Mucosa of stomach (tissue), 1 donor: ENCODE data around the gene AWAT2.

Experiments
- H3K27me3 ChIP-seq: one replicate; pipeline ENCODE4 v1.7.0; 2013; ENCODE audit warnings: mild to moderate bottlenecking, low read length; ENCODE audit not compliant: control insufficient read depth, insufficient read depth
- H3K36me3 ChIP-seq: one replicate; pipeline ENCODE4 v1.7.0; 2013; ENCODE audit warnings: low read length; ENCODE audit not compliant: control insufficient read depth, insufficient read depth
- H3K4me1 ChIP-seq: one replicate; pipeline ENCODE4 v1.7.0; 2013; ENCODE audit warnings: mild to moderate bottlenecking, low read length; ENCODE audit not compliant: control insufficient read depth, insufficient read depth
- H3K4me3 ChIP-seq: one replicate; pipeline ENCODE4 v1.7.0; 2013; ENCODE audit warnings: low read length
- H3K9ac ChIP-seq: one replicate; pipeline ENCODE4 v1.7.0; 2013; ENCODE audit warnings: mild to moderate bottlenecking, low read length, moderate library complexity
- H3K9me3 ChIP-seq: one replicate; pipeline ENCODE4 v1.7.0; 2013; ENCODE audit warnings: mild to moderate bottlenecking, low read length, moderate library complexity; ENCODE audit not compliant: control insufficient read depth
- donor health status: Pancreatic carcinoma.

The AWAT2 gene

DNA sequence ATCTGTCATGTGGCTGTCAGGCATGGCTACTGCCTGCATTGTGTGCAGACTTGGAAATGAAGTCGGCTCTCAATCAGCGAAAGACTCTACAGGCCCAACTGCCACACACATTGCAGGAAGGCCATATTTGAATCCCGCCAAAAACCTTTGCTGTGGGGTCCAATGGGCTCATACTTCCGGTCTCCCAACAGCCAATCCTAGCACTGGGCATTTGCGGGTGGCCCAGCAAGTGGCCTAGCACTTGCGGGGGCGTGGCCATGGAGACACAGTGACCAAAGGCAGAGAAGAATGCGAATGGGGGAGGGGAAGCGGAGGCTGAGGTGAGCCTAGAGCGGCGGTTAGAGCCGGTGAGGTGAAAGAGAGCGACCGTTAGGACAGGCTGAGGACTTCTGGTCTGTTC is 12.3 kb upstream of the AWAT2 start, which contains the start of gene OTUD6A:
OTUD6A (plus strand) TSS at position 382 of the 400 bp plus-strand sequence. CDS start 68 bp downstream, outside the sequence.
- Histone ChIP-seq H3K36me3 (no peaks in the 10 kb centered on the region), H3K9me3 (no peaks in the 10 kb centered on the region), H3K4me3 (no peak within 1 kb of the TSS), H3K27me3 (no peaks in the 10 kb centered on the region), H3K9ac (no peak within 1 kb of the TSS), H3K4me1 (no peaks in the 10 kb centered on the region)

DNA sequence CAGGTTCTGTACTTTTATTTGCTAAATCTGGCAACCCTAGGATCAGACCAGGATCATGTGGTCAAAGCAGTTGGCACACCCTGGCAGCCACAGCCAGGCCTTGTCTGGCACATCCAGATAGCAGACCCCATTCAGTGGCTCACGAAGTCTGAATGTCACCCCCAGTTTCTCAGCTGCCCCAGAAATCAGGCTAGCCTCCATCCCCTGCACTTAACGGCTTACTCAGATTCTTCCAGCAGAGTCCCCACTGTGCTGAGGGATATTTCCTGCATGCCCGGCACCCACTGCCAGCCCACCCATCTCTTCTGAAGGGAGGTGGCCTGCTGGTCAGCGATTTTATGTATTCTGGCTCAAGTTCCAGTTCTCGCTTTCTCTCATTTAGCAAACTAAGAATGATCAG is 4.7 kb upstream of the AWAT2 start:
- Histone ChIP-seq H3K27me3 (no peaks in the 10 kb centered on the region), H3K36me3 (no peaks in the 10 kb centered on the region), H3K9me3 (no peaks in the 10 kb centered on the region), H3K9ac (no peak overlapping the region), H3K4me1 (no peaks in the 10 kb centered on the region), H3K4me3 (no peak overlapping the region)

DNA sequence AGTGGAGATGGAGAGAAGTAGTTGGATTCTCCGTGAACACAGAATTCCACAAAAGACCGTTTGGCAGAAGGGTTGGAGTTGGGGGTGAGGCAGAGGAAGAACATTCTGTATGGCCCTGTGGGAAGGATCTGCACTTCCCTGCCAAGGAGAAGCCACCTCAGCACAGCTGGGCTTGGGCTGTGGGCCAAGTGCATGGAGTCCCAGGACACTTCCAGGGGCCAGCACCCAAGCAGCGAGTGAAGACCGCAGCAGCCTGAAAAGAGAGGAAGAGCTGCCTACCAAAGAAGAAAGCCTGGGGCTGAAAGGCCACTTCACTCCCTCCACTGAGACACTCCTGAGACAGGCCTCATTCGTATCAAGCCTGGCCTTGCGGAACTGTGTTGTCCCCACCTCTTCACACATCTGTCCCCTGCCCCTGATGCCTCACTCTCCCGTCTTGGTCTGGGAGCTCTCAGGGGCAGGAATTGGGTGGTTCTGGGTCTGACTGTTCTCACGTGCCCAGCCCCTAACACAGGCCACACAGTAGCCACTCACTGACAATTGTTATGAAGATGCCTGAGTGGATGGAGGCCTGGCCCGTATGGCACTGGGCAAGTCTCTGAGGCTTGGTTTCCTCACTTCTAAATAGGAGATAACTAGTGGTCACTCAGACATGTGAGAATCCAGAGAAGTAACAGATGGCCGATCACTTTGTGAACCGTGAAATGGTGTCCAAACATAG is 3.3 kb upstream of the AWAT2 start:
- no peaks in the 10 kb centered on the region for H3K9me3 ChIP-seq
- H3K36me3 ChIP-seq, result no peaks in the 10 kb centered on the region
- no peak overlapping the region for H3K4me3 ChIP-seq
- no peaks in the 10 kb centered on the region for H3K4me1 ChIP-seq
- no peak overlapping the region for H3K9ac ChIP-seq
- H3K27me3 ChIP-seq, result no peaks in the 10 kb centered on the region

DNA sequence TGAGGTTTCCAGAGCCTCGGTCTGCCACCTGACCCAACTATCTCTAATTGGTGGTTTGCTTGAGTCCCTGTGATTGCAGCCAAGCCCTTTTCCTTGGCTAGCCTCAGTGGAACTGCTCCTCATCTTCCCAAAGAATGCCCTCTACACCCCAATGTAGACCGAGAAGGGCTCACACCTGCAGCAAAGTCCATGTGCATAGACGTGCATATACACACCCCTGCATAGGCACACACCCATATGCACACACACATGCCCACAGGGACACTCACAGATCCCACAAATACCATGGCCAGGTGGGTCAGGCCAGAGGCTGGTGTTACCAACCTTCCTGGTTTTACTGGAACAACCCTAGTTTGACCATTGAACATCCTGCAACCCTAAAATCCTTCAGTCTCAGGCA is 332 bp downstream of the AWAT2 start:
- Histone ChIP-seq H3K27me3 (no peaks in the 10 kb centered on the region), H3K4me1 (no peaks in the 10 kb centered on the region), H3K36me3 (no peaks in the 10 kb centered on the region), H3K9me3 (no peaks in the 10 kb centered on the region), H3K9ac (no peak overlapping the region), H3K4me3 (no peak overlapping the region)

DNA sequence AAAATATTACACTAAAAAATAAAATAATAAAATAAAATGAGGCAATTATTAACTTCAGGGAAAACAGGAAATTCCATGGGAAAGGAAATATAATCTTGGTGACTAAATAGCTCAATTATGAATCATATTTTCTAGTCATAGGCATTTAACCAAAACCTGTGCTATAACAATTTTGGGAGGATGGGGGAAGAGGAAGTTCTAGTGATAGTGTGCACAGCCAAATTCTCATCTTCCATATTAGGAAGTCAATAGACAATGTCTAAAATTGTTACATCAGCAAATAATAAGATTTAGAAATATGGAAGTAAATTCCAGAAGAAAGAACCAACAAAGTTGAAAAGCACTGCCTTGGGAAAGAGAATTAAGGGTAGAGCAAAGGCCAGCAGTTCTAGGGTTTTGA is 2.8 kb downstream of the AWAT2 start:
- no peaks in the 10 kb centered on the region for H3K4me1 ChIP-seq
- H3K36me3 ChIP-seq, result no peaks in the 10 kb centered on the region
- H3K9me3 ChIP-seq, result no peaks in the 10 kb centered on the region
- H3K9ac ChIP-seq, result no peak overlapping the region
- H3K27me3 ChIP-seq, result no peaks in the 10 kb centered on the region
- H3K4me3 ChIP-seq, result no peak overlapping the region

DNA sequence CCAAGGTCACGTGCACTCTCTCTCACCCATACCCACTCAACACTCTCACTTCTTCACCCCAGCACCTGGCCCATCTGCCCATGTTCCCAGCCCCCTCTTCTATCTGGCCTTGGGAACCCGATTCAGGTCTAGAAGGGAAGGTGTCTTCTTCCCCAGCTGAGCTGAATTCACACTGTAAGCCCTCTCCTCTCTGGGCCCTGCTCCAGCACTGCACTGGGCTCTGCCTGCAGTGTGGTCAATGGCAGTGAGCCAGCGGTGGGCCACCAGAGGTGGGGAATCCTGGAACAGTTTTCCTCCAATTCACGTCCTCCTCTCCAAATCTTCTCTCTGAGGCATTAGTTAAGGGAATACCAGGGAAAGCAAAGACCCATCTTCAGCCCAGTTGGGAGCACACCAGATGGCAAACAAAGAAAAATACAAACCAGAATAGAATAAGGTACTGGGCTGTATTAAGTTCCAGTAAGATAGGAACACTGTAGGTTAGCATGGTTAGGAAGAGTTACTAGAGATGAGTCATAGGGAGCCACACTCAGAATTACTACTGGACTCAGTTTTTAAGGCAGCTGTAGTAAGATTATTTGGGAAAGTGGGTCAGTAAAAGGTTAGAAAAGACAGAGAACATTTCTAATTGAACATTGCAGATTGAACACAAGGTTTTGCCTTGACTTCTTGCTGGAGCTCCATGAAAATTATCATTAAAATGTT is 5.0 kb downstream of the AWAT2 start:
- Histone ChIP-seq H3K9ac (no peak overlapping the region), H3K4me3 (no peak overlapping the region), H3K9me3 (no peaks in the 10 kb centered on the region), H3K4me1 (no peaks in the 10 kb centered on the region), H3K27me3 (no peaks in the 10 kb centered on the region), H3K36me3 (no peaks in the 10 kb centered on the region)

DNA sequence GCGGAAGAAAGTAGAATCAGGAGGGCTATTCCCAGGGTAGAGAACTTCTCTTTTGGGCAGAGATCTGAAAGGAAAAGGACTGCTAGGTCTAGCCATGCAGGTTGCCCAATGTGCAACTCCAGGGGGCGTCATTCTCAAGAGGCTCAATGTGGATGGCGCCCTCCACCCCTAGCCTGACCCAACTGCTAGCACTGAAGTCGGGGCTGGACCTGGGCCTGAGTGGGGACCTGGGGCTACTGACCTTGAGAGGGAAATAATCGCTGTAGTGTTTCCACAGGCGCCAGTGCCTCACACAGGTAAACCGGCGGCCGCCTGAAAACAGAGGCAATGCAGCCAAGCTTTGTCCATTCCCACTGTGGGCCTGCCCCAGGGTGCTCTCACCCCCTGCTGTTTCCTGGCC is 6.1 kb downstream of the AWAT2 start:
- Histone ChIP-seq H3K4me3 (no peak overlapping the region), H3K9me3 (no peaks in the 10 kb centered on the region), H3K9ac (no peak overlapping the region), H3K27me3 (no peaks in the 10 kb centered on the region), H3K36me3 (no peaks in the 10 kb centered on the region), H3K4me1 (peaks cover 3% of the 10 kb centered on the region)

DNA sequence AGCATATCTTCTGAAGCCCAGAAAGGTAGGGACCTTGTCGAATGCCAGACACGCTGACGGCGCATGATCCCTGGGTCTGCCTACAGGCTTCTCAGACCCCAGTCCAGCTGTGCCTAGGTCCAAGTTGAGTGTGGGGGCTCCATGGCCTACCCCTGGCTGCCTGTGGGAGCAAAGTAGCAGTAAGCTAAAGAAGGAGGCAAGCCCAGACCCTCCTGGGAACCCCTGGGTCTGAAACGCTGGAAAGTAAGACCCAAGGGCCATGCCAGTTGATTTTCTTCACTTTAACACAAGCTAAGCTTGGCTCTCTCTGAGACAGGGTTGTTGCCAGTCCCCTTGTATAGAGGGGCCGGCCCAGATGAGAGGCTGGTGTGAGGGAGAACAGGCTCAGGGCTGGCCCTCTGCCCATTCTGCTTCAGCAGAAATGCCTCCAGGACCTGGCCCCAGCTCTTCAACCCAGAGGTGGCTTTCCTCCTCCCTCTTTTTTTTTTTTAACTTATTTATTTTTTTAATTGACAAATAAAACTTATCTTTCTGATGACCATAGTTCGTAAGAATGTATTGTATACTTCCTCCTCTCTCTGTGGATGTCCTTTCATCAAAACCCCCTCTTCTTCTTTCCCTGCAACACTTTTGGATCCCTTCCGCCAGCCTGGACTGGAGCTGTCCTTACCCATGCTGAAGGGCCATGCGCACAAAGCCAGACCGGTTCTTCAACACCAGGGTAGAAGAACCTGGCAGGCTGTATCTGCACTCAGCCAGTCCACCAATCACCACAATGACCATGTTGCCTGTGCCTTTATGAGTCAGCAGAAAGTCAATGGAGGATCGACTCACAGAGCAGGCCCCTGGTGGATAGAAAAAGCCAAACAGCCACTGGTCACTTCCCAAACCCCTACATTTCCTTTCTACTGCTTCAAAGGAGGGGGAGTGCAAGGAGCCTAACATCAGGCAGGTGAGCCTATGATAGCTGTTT is 7.1 kb downstream of the AWAT2 start:
- Histone ChIP-seq H3K9ac (no peak overlapping the region), H3K36me3 (no peaks in the 10 kb centered on the region), H3K4me1 (peaks cover 6% of the 10 kb centered on the region), H3K4me3 (no peak overlapping the region), H3K27me3 (no peaks in the 10 kb centered on the region), H3K9me3 (no peaks in the 10 kb centered on the region)

DNA sequence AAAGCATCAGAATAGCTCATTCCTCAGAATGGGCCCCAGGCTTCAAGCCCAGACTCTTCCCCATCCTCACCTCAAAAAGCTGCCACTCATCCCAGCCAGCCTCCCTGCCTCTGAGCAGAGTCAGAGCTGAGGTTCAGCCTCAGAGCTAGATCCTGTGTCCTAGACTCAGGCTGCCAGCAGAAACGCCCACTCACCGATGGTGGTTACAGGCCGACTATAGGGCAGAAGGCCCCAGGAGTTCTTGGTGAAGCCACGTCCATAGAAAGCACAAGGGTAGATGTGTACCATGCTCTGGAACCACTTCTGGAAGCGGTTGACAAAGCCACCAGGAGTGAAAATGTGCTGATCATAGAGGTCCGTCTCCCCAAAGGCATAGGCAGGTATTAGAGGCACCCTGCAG is 7.7 kb downstream of the AWAT2 start:
- Histone ChIP-seq H3K4me1 (peaks cover 6% of the 10 kb centered on the region), H3K9ac (no peak overlapping the region), H3K27me3 (no peaks in the 10 kb centered on the region), H3K9me3 (no peaks in the 10 kb centered on the region), H3K4me3 (no peak overlapping the region), H3K36me3 (no peaks in the 10 kb centered on the region)

DNA sequence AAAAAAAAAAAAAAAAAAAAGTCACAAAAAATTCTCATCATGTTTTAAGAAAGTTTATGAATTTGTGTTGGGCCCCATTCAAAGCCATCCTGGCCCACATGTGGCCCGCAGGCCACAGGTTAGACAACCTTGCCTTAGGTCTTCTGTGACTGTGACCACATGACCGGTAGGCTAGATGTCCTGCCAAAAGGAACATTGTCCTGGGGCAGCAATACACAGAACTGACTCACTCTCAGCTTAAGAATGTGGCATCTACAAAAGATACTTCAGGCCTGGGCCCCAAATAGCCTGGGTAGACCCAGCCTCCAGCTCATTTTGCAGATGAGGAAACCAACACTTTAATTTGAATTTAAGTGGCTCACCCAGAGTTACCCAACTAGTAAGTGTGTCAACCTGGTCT is 10.0 kb downstream of the AWAT2 start:
- H3K27me3 ChIP-seq, result no peaks in the 10 kb centered on the region
- H3K36me3 ChIP-seq, result no peaks in the 10 kb centered on the region
- H3K9me3 ChIP-seq, result no peaks in the 10 kb centered on the region
- H3K4me3 ChIP-seq, result no peak overlapping the region
- H3K4me1 ChIP-seq, result peaks cover 6% of the 10 kb centered on the region
- no peak overlapping the region for H3K9ac ChIP-seq

DNA sequence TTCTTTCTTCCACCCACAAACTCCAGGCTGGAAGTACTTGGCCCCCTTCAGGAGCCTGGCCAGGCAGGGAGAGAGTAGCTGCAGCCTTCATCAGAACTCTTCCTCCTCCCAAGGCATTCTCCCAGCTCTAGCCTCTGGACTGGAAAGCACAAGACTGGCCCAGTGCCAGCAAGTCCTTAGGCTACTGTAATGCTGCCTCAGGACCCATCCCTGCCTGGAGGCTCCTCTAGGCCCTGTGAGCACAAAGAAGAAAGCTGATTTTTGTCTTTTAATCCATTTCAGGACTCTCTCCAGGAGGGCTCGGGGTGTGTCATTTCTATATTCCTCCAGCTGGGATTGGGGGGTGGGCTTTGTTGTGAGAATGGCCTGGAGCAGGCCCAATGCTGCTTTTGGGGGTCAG is 10.8 kb downstream of the AWAT2 start:
- Histone ChIP-seq H3K4me3 (no peak overlapping the region), H3K4me1 (peaks cover 6% of the 10 kb centered on the region), H3K9me3 (no peaks in the 10 kb centered on the region), H3K36me3 (no peaks in the 10 kb centered on the region), H3K9ac (no peak overlapping the region), H3K27me3 (no peaks in the 10 kb centered on the region)

DNA sequence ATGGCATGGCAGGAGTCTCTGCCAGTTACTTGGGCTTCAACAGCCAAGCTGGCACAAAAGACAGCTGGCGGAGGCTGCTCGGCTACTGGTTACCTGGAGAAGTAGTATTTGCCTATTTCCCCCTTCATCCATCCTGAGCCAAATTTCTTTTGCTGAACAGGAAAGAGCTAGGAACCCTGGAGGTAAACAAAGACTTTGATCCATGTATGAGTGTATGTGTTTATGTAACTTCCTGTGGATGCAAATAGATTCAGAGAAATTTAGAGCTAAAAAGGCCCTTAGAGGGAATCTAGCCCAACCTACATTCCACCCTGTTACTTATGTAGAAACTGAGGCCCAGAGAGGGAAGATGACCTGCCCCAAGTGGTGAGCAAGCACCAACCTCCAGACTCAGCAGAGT is 11.2 kb downstream of the AWAT2 start:
- peaks cover 10% of the 10 kb centered on the region for H3K4me1 ChIP-seq
- H3K9ac ChIP-seq, result no peak overlapping the region
- H3K27me3 ChIP-seq, result no peaks in the 10 kb centered on the region
- H3K36me3 ChIP-seq, result no peaks in the 10 kb centered on the region
- no peaks in the 10 kb centered on the region for H3K9me3 ChIP-seq
- no peak overlapping the region for H3K4me3 ChIP-seq
